Measurements from ENCODE around the gene CTSL.

The CTSL gene

DNA sequence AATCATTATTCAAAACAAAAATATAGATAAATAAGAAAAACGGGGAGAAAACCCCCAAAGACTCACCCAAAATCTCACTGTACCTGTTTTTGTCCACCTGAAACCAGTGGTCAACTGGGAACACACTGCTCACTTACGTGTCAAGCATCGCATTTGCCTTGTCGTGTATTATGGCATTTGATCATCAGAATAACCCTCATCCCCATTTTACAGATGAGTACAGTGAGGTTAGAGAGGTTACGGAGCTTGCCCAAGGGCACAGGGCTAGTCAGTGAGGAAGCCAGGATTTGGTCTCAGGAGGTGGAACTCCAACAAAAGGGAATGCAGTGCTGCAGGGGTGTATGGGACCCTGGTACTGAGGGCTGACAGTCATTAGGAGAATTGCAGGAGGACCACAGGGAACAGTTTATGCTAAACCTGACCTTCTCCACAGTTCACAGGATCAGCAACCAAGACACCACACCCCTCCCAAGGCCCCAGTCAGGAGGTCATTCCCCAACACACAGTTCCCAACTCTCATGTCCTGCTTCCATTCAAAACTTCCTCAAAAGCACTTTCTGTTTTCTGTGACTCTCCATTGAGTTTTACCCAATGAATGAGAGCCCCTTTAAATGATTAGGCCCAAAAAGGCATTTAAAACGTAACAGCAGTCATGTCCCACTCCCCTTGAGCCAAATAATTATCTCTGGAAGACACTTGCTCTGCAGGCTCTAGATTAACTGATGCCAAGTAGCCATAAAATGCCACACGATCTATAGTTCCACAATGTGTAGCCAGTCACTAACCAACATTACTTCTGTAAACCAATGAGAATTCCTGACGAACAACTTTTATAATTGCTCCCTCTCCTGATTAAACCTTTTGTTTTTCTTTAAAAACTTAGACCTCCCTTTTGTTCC, 50.8 kb downstream of the CTSL start:
- Histone ChIP-seq H3K9ac (ENCODE audit: low read length) (no peak overlapping the region), H2AFZ (ENCODE audit: low read depth, low read length, severe bottlenecking) (no peak overlapping the region), H3K27me3 (ENCODE audit: low read length) (no peaks in the 10 kb centered on the region), H3K79me2 (ENCODE audit: insufficient read depth, low read length) (no peaks in the 10 kb centered on the region), H4K20me1 (ENCODE audit: low read depth, low read length) (no peaks in the 10 kb centered on the region), H3K36me3 (ENCODE audit: low read length) (no peaks in the 10 kb centered on the region), H3F3A (ENCODE audit: insufficient read depth) (no peaks in the 10 kb centered on the region), H3K27ac (ENCODE audit: low read depth, low read length) (no peak overlapping the region), H3K4me3 (ENCODE audit: insufficient read depth, low read length, poor library complexity, severe bottlenecking) (no peak overlapping the region), H3K4me2 (ENCODE audit: low read depth, low read length, poor library complexity, severe bottlenecking) (no peak overlapping the region), H3K9me3 (ENCODE audit: insufficient read depth, low read length) (no peaks in the 10 kb centered on the region), H3K9me2 (replicated peaks; ENCODE audit: insufficient read depth, low read length) (no peaks in the 10 kb centered on the region)
- TF ChIP-seq EZH2phosphoT487 (conservative IDR thresholded peaks at IDR 0.05; ENCODE audit: low read length), result no peak

DNA sequence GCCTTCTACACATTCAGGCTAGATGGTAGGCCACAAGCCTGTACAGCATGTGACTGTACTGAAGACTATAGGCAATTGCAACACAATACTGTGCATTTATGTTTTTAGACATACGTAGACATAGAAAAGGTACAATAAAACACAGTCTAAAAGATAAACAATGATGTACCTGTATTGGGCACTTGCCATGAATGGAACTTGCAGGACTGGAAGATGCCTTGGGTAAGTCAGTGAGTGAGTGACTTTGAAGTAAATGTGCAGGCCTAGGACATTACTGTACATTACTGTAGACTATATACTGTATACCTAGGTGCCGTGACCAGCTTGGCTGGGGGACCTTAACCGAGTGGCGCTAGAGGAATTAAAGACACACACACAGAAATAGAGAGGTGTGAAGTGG, 53.1 kb downstream of the CTSL start:
- TF ChIP-seq, protein P1, sequence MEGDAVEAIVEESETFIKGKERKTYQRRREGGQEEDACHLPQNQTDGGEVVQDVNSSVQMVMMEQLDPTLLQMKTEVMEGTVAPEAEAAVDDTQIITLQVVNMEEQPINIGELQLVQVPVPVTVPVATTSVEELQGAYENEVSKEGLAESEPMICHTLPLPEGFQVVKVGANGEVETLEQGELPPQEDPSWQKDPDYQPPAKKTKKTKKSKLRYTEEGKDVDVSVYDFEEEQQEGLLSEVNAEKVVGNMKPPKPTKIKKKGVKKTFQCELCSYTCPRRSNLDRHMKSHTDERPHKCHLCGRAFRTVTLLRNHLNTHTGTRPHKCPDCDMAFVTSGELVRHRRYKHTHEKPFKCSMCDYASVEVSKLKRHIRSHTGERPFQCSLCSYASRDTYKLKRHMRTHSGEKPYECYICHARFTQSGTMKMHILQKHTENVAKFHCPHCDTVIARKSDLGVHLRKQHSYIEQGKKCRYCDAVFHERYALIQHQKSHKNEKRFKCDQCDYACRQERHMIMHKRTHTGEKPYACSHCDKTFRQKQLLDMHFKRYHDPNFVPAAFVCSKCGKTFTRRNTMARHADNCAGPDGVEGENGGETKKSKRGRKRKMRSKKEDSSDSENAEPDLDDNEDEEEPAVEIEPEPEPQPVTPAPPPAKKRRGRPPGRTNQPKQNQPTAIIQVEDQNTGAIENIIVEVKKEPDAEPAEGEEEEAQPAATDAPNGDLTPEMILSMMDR (IDR thresholded peaks at IDR 0.05; ENCODE audit: insufficient read depth, low read length, poor library complexity, severe bottlenecking), result no peak
- no peak for TF ChIP-seq EZH2phosphoT487 (conservative IDR thresholded peaks at IDR 0.05; ENCODE audit: low read length)
- Histone ChIP-seq H3K27me3 (ENCODE audit: low read length) (no peaks in the 10 kb centered on the region), H2AFZ (ENCODE audit: low read depth, low read length, severe bottlenecking) (no peak overlapping the region), H3K27ac (ENCODE audit: low read depth, low read length) (no peak overlapping the region), H3K4me2 (ENCODE audit: low read depth, low read length, poor library complexity, severe bottlenecking) (no peak overlapping the region), H3F3A (ENCODE audit: insufficient read depth) (no peaks in the 10 kb centered on the region), H3K36me3 (ENCODE audit: low read length) (no peaks in the 10 kb centered on the region), H3K9ac (ENCODE audit: low read length) (no peak overlapping the region), H3K9me3 (ENCODE audit: insufficient read depth, low read length) (no peaks in the 10 kb centered on the region), H4K20me1 (ENCODE audit: low read depth, low read length) (no peaks in the 10 kb centered on the region), H3K79me2 (ENCODE audit: insufficient read depth, low read length) (no peaks in the 10 kb centered on the region), H3K9me2 (replicated peaks; ENCODE audit: insufficient read depth, low read length) (no peaks in the 10 kb centered on the region), H3K4me3 (ENCODE audit: insufficient read depth, low read length, poor library complexity, severe bottlenecking) (no peak overlapping the region)
